Left cardiac atrium (tissue), 4 donors: ENCODE data around the gene NF2. TPM values are rescaled to one million over a fixed set of nuclear protein-coding genes. Genes with fewer than 3 reads are reported as not detected.
"Not testable (repeated sequence)": the region's sequence is repeated elsewhere in the genome, so short reads cannot be mapped to it uniquely, and the experiment has no call there.

Experiments
- ATAC-seq, 2 donors: fragments of 200-7000 bp; cut with Tn5 transposase; one replicate each; pipeline ENCODE4 v1.9.1; 2020; ENCODE audit warnings: mild to moderate bottlenecking in 2 of 2, moderate library complexity in 2 of 2
- DNase-seq: peaks from one replicate; pipeline ENCODE4 v3.0.0-alpha.2; 2020
- intact Hi-C, 2 donors: fragments of 100-400 bp; cut with DNase I; formaldehyde crosslinking; loops; one replicate each; pipeline versions ENCODE4 v1.14.1 to v1.15.1; 2022 to 2023
- long read RNA-seq: library from polyadenylated mRNA; unstranded; transcript quantifications from one replicate; pipeline ENCODE4 v2.0.0, GENCODE V29; 2021
- total RNA-seq, 2 donors: library from RNA; stranded (reverse); fragmentation: NEBNext Ultra II Directional; extraction: Animal tissue kit (Norgen Biotek cat#: 25700); gene quantifications; one replicate each; pipeline ENCODE4 v1.2.1, GENCODE V29; 2021
- donor health status: DM: no; HTN: yes; CAD: no.
- donor health status: DM: no; HTN: yes; CAD: no; lungs with severe emphysema.
- donor health status: DM: yes; HTN: yes; CAD: no.
- donor health status: Dilated cardiomyopathy.

The NF2 gene
- 10 to 100 TPM; 45.3 to 48.7 TPM for total RNA-seq
- long read RNA-seq, transcript NF2-204 (17 exons, 1,837 nt) = major isoform, 15 of 39 reads
- long read RNA-seq, partial matches to known transcripts = 3 of 39 reads
- long read RNA-seq, other reads (novel, unspliced or antisense) = 20 of 39 reads

- intact Hi-C loops = no loop called here
- DNase-seq = peak; percentile 99
- peak; percentile 99 to 100 for ATAC-seq
These were observed at the start of gene NF2 for GRCh38 chr22:29603358-29604075. NF2 (plus strand) TSS chr22:29603633; CDS start chr22:29603999, 366 bp downstream.

GRCh38 chr22:29555065-29555644 lies 48.3 kb upstream of the NF2 start:
- DNase-seq (no peak), ATAC-seq (no peak)
- intact Hi-C loops = no loop called here

DNA sequence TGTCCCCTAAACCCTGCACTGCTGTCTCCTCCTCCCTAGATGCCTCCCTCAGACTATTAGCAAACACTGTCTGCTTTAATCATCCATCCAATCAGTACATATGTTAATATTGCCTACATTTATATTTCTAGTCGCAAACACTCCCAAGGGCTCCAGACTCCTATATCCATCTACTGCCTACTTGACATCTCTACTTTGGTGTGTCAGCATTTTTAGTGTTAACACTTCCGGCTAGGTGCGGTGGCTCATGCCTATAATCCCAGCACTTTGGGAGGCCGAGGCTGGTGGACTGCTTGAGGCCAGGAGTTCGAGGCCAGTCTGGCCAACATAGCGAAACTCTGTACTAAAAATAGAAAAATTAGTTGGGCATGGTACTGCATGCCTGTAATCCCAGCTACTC lies 44.4 kb upstream of the NF2 start:
- no peak for ATAC-seq
- intact Hi-C loops = no loop called here
- DNase-seq = no peak

DNA sequence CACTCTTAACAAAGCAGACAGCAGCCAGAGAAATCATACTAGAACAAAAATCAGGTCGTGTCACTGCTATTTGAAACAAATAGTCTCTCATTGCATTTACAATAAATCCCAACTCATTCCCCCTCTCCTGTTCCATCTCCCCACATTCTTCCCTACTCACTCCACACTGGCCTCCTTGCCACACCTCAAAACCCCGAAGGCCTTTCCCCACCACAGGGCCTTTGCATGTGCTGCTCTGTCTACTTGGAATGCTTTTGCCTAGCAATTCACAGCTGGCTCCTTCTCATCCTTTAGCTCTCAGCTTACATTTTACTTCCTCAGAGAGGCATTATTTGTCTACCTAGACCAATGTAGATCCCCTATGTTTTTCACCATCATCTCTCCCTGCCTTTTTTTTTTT lies 43.6 kb upstream of the NF2 start:
- intact Hi-C loops = no loop called here
- DNase-seq (no peak), ATAC-seq (no peak)

DNA sequence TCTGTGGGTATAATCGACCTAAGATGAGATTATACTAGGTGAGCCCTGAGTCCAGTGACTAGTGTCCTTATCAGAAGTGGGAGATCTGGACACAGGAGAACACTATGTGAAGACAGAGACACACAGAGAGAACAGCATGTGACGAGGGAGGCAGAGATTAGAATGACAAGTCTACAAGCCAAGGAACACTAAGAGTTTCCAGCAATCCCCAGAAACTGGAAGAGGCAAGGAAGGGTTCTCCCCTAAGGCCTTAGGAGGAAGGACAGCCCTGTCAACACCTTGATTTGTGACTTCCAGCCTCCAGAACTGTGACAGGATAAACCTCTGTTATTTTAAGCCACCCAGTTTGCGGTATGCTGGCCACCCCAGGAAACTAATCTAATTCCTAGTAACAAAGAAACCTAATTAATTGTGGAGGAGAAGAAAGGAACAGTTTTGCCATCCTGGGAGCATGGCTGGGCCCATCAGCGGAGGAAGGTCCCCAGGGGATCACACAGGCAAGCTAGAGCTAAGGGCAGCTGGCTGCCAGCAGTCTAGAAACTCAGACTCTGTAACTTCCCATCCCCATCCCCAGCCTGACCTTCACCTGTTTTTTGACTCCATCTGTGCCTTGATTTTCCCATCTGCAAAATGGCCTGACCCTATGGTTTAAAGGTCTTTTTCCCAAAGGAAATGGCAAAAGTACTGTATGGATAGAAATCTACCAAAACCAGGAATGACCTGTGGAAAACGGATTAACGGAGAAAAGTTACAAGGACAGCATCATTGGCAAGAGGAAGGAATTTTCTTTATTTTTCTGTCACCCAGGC lies 39.6 kb upstream of the NF2 start:
- DNase-seq (no peak), ATAC-seq (peak; percentile 47 to 66)
- intact Hi-C loops = no loop called here

- ATAC-seq, intact Hi-C loops, DNase-seq: not testable (repeated sequence)
These were observed 36.9 kb upstream of the NF2 start for GRCh38 chr22:29566513-29566912.

GRCh38 chr22:29567338-29567737 lies 36.1 kb upstream of the NF2 start:
- intact Hi-C loops = no loop called here
- no peak for ATAC-seq
- DNase-seq = no peak

DNA sequence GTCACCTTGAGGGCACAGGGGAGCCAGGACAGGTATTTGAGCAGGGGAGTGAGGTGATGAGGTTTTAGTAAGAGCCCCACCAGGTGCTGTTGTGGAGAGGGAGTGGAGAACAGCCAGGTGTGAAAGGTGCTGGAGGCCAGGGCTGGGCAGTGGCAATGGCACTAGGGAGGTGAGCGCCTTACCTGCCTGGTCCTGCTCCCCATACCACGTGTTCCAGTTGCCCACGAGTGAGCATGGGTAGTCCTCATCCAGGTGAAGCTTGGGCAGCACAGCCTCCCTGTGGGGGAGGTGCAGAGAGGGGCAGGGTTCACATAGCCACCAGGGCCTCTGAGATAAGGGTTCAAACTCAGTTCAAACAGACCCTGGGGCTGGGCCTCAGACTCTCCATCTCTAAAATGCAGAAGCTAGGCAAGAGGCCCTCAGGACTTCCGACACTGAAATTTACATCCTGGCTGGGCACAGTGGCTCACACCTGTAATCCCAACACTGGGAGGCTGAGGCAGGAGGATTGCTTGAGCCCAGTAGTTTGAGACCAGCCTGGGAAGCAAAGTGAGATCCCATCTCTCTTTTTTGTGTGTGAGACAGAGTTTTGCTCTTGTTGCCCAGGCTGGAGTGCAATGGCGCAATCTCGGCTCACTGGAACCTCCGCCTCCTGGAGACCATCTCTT lies 34.3 kb upstream of the NF2 start:
- intact Hi-C loops = no loop called here
- ATAC-seq = no peak
- DNase-seq = no peak

DNA sequence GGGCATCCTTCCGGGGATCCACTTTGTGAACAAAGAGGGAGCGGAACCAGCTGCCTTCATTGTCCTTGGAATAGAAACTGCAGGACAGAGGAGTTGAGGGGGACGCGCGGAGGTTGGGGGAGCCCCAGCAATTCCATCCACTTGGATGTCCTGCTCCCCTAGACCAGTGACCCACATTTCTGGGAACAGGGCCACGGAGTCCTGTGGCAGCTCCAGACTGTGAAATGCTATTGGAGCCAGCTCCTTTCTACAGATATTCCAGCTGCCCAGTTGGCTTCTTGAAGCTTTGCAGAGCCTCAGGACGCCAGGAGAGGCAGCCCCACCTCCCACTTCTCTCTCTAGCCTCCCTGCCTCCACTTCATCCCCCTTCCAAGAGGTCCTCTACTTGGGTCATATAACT lies 33.0 kb upstream of the NF2 start:
- intact Hi-C loops = no loop called here
- ATAC-seq (no peak), DNase-seq (no peak)

DNA sequence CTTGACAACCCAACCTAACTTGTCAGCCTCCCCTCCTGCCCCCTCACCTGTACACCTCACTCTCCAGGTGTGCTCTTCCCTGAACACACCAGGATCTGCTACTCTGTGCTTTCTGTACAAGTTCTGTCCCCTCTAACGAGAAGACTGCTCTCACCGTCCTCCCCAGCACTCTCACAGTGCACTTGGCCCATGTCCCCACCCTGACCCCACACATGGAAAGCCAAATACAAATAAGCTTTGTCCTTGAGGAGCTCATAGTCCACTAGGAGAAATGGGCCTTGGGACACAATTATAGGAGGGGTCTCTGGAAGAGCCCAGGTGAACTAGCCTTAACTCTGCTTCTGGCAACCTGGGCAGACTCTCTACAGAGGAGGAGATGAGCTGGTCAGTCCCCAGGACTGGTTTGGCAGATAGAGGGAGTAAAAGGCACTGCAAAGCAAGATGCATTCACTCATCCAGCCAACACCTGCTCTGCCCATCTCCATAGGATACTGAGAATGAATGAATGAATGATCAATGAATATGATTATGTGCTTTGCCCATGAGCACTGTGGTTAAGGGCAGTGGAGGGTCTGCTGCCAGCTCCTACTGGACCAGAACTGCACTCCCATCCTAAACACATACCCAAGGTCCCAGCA lies 32.4 kb upstream of the NF2 start:
- no peak for DNase-seq
- intact Hi-C loops = no loop called here
- ATAC-seq = no peak

DNA sequence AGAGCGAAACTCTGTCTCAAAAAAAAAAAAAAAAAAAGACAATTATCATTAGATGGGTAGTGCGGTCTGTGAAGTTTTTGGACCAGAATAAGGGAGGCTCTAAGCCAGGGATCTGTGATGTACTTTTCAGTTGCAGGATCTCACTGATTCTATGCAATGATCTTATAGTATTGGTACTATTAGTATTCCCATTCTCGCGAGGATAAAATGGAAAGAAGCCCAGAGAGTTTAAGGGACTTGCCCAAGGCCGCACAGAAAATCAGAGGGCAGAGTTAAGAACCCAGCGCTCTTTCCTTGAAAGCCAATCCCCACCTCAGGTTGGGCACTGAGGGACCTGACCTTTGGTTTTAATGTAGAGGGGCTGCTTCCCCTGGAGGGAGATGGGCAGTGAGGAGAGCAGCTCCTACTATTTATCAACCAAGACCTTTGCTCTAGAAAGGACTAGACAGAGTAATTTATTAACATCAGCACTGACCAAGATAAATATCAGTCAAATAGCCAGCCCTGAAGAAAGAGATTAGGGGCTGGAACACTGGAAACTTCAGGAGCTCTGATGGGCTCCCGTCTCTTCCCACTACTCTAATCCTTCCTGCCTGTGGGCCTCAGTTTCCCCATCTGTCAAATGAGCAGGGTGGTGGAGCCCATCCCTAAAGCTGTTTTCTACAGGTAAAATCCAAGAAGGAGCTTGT lies 28.5 kb upstream of the NF2 start:
- DNase-seq (no peak), ATAC-seq (no peak)
- intact Hi-C loops = no loop called here

GRCh38 chr22:29578462-29579200 lies 24.8 kb upstream of the NF2 start:
- ATAC-seq = no peak
- intact Hi-C loops = no loop called here
- DNase-seq = no peak

- no peak for DNase-seq
- ATAC-seq = peak; percentile 10 to 19
- intact Hi-C loops = no loop called here
These were observed 23.1 kb upstream of the NF2 start for GRCh38 chr22:29580200-29580810.

DNA sequence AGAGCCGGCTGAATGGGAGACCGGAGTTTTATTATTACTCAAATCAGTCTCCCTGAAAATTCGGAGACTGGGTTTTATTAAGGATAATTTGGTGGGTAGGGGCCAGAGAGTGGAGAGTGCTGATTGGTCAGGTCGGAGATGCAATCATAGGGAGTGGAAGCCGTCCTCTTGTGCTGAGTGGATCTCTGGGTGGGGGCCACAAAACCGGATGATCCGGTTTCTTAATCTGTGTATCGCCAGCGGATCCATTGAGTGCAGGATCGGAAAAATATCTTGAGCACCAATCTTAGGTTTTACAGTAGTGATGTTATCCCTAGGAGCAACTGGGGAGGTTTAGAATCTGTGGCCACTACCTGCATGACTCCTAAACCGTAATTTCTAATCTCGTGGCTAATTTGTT lies 21.6 kb upstream of the NF2 start:
- no peak for ATAC-seq
- intact Hi-C loops = no loop called here
- no peak for DNase-seq

DNA sequence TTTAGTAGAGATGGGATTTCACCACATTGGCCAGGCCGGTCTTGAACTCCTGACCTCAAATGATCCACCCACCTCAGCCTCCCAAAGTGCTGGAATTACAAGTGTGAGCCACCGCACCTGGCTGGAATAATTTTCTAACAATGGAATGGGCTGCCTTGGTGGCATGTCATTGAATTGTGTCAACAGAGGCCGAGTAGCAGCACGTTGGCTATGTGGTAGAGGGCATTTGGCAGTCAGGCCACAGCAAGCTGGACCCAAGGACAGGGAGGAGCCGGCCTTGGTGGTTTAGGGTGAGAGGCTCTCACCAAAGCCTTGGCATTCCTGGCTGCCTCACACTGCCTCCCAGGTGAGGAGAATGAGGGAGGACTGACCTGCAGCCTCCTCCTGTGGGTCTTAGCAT lies 18.5 kb upstream of the NF2 start:
- no peak for DNase-seq
- intact Hi-C loops = no loop called here
- no peak for ATAC-seq

DNA sequence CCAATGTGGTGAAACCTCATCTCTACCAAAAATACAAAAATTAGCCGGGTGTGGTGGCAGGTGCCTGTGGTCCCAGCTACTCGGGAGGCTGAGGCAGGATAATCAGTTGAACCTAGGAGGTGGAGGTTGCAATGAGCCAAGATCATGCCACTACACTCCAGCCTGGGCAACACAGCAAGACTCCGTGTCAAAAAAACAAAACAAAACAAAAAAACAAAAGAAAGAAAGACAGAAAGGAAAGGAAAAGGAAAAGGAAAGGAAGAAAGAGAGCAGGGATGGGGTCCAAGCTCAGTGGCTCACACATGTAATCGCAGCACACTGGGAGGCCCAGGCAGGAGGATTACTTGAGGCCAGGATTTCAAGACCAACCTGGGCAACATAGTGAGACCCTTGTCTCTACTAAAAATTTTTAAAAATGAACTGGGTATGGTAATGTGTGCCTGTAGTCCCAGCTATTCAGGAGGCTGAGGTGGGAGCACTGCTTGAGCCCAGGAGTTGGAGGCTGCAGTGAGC lies 17.2 kb upstream of the NF2 start:
- intact Hi-C loops, DNase-seq, ATAC-seq: not testable (repeated sequence)
